ENCODE results near the gene TSPAN18.
A peak's percentile ranks its signal among the peaks of the same experiment; 100 is the strongest.

TSPAN18 gene

GRCh38 chr11:44941259-44942021 is 214.7 kb downstream of the TSPAN18 start:
- DNase-seq (ENCODE audit: low spot score) = no peak

- no peak for DNase-seq (ENCODE audit: low spot score)
Observed at GRCh38 chr11:44942029-44942955, 215.5 kb downstream of the TSPAN18 start.

GRCh38 chr11:44943118-44943517 is 216.4 kb downstream of the TSPAN18 start:
- DNase-seq (ENCODE audit: low spot score) = no peak

- no peak for DNase-seq (ENCODE audit: low spot score)
Observed at GRCh38 chr11:44943696-44944095, 216.9 kb downstream of the TSPAN18 start.

GRCh38 chr11:44944181-44944852 is 217.6 kb downstream of the TSPAN18 start:
- DNase-seq (ENCODE audit: low spot score) = no peak

- no peak for DNase-seq (ENCODE audit: low spot score)
Observed at GRCh38 chr11:44944853-44945235, 218.1 kb downstream of the TSPAN18 start.

GRCh38 chr11:44945666-44946065 is 218.9 kb downstream of the TSPAN18 start:
- DNase-seq (ENCODE audit: low spot score) = no peak

- no peak for DNase-seq (ENCODE audit: low spot score)
Observed at GRCh38 chr11:44946263-44946662, 219.5 kb downstream of the TSPAN18 start.

- no peak for DNase-seq (ENCODE audit: low spot score)
Observed at GRCh38 chr11:44947114-44947513, 220.4 kb downstream of the TSPAN18 start.

GRCh38 chr11:44948155-44948554 is 221.4 kb downstream of the TSPAN18 start:
- no peak for DNase-seq (ENCODE audit: low spot score)

- DNase-seq (ENCODE audit: low spot score) = peak; percentile 63
Observed at GRCh38 chr11:44949160-44950030, 222.6 kb downstream of the TSPAN18 start.

GRCh38 chr11:44950031-44950624 is 223.4 kb downstream of the TSPAN18 start:
- no peak for DNase-seq (ENCODE audit: low spot score)

- DNase-seq (ENCODE audit: low spot score) = peak; percentile 60
Observed at GRCh38 chr11:44950625-44951476, 224.1 kb downstream of the TSPAN18 start, which contains the start of gene TP53I11. TP53I11 (minus strand) TSS chr11:44950883; CDS start chr11:44938335, 12,548 bp downstream.

- DNase-seq (ENCODE audit: low spot score) = no peak
Observed at GRCh38 chr11:44952082-44952481, 225.3 kb downstream of the TSPAN18 start.

- DNase-seq (ENCODE audit: low spot score) = peak; percentile 79
Observed at GRCh38 chr11:44952500-44953260, 225.9 kb downstream of the TSPAN18 start.

- DNase-seq (ENCODE audit: low spot score) = no peak
Observed at GRCh38 chr11:44954051-44954906, 227.5 kb downstream of the TSPAN18 start.

GRCh38 chr11:44955015-44955738 is 228.4 kb downstream of the TSPAN18 start:
- DNase-seq (ENCODE audit: low spot score) = no peak

Data from SK-N-DZ (cell line).